Activated T-cell treated with anti-CD3 and anti-CD28 coated beads, Interleukin-2, amount 50 U/mL, for 24 hours (primary cell): ENCODE results near the gene LEMD3.
A peak's percentile ranks its signal among the peaks of the same experiment; 100 is the strongest.

Source experiments
- DNase-seq: peaks from one replicate; pipeline ENCODE4 v3.0.0-alpha.2; 2020
- H3K27ac Mint-ChIP-seq: 2 replicates; pipeline ENCODE4 v1.8.0; 2020; ENCODE audit warnings: mild to moderate bottlenecking, mixed read lengths
- H3K27me3 Mint-ChIP-seq: 2 replicates; pipeline ENCODE4 v1.8.0; 2020; ENCODE audit warnings: mixed read lengths
- H3K36me3 Mint-ChIP-seq: 2 replicates; pipeline ENCODE4 v1.8.0; 2020; ENCODE audit warnings: low read depth, mixed read lengths
- H3K4me1 Mint-ChIP-seq: 2 replicates; pipeline ENCODE4 v1.8.0; 2020; ENCODE audit warnings: low read depth, mixed read lengths
- H3K4me3 Mint-ChIP-seq: 2 replicates; pipeline ENCODE4 v1.8.0; 2020; ENCODE audit warnings: mild to moderate bottlenecking, moderate library complexity, mixed read lengths
- H3K9me3 Mint-ChIP-seq: 2 replicates; pipeline ENCODE4 v1.8.0; 2020; ENCODE audit warnings: mixed read lengths

LEMD3 gene

DNA sequence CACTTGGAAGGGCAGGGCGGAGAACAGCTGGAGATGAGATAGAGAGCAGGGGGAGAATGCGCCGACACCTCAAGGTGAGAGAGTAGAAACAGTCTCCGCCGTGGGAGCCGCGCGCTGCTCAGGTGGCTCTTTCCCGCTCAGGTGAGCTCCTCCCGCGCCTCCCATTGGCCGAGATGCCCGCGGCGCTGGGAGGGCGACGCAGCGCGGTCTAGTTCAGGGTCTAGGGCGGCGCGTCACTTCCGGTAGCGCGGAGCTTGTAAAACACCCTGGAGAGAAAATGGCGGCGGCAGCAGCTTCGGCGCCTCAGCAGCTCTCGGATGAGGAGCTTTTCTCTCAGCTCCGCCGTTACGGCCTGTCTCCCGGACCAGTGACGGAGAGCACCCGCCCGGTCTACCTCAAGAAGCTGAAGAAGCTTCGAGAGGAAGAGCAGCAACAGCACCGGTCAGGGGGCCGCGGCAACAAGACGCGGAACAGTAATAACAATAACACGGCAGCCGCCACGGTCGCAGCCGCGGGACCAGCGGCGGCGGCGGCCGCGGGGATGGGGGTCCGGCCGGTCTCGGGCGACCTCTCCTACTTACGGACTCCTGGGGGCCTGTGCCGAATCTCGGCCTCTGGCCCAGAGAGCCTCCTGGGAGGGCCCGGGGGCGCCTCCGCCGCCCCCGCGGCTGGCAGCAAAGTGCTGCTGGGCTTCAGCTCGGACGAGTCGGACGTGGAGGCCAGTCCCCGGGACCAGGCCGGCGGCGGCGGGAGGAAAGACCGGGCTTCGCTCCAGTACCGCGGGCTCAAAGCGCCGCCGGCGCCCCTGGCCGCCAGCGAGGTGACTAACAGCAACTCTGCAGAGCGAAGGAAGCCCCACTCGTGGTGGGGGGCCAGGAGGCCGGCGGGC is at the start of gene LEMD3:
Gene LEMD3 (plus strand): TSS at position 264 of the 889 bp plus-strand sequence. CDS start 14 bp downstream, at position 278.
- Mint-ChIP-seq H3K4me1 (peaks cover 34% of the 10 kb centered on the region), H3K9me3 (no peaks in the 10 kb centered on the region), H3K27ac (peak within 1 kb of the TSS; percentile 99), H3K36me3 (peaks cover 41% of the 10 kb centered on the region), H3K4me3 (peak within 1 kb of the TSS; percentile 97), H3K27me3 (no peaks in the 10 kb centered on the region)
- peak; percentile 93 for DNase-seq

DNA sequence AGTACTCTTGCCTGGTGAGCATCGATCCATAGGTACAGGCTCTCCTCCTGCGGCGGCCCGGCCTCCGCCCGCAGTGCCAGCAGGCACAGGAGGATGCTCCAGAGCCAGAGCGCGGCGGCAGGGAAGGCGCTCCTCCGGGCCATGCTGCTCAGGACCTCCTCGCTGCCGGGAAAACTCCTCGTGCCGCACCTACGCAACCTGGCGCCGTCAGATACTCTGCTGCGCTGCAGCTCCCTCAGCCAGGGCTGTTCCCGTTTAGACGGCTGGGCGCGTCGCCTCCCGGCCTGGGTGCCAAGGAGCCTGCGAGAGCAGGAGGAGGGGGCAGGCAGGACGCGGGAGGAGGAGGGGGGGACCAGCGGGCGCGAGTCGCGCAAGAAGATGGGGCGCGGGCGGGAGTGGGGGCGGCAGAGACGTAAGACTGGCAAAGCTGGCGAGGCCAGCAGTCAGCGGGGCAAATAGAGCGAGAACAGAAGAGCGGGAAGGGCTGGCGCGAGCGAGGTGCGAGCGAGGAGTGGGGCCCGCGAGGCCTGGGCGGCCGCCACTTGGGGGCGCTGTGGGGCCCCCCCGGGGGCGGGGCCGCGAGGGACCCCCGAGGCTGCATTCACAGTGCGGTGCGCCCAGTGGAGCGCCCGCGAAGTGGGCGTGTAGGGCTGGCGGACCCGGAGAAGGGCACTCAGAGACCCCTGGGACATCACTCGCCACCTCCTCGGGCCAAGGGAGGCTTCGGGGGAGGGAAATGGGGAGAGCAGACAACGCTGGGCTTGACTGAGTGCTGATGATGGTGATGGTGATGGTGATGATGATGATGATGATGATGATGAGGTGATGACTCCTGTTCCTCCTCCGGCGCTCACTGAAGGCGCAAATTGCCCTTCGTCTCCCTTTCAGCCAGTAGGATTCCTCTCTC is 48.1 kb upstream of the LEMD3 start, which contains the start of gene WIF1:
Gene WIF1 (minus strand): TSS at position 257 of the 907 bp plus-strand sequence. CDS start 114 bp downstream, at position 143.
- Mint-ChIP-seq H3K27ac (no peak within 1 kb of the TSS), H3K27me3 (peaks cover 57% of the 10 kb centered on the region), H3K4me1 (peaks cover 7% of the 10 kb centered on the region), H3K36me3 (no peaks in the 10 kb centered on the region), H3K9me3 (no peaks in the 10 kb centered on the region), H3K4me3 (peak within 1 kb of the TSS; percentile 43)
- peak; percentile 53 for DNase-seq

DNA sequence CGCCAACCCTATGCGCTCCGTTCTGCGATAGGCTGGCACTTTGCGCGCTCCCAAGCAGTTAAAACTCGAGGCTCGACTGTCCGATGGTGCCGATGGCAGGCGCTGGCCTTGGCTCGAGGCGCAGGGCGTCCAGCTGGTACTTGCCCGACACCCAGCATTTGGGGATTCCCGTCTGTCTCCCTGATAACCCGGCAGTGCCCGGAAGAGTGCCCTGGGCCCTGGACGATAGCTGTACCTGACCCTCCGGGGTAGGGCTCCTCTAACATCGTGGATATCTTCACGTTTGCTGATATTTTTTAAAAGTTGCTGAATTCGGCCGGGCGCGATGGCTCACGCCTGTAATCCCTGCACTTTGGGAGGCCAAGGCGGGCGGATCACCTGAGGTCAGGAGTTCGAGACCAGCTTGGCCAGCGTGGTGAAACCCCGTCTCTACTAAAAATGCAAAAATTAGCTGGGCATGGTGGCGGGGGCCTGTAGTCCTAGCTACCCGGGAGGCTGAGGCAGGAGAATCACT is 47.4 kb upstream of the LEMD3 start:
- Mint-ChIP-seq H3K4me3 (peak overlapping the region; percentile 43), H3K4me1 (peaks cover 7% of the 10 kb centered on the region)

DNA sequence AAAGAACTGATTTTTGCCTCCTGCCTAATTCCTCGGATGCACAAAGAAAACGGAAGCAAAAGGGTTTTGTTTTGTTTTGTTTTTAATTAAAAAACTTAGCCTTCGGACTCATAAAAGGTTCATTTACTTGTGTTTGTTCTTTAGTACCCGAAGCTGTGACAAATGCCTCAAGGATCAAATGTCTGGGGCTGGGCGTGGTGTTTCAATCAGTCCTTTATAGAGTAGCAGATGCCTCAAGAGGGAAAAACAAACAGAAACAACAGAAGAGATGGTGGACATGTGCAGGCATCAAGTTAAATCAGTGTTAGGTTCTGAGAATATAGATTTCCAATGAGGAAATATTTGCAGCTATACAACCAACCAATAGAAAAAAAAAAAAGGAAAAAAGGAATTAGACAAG is 46.7 kb upstream of the LEMD3 start:
- Mint-ChIP-seq H3K27me3 (peaks cover 46% of the 10 kb centered on the region), H3K4me3 (no peak overlapping the region), H3K36me3 (no peaks in the 10 kb centered on the region), H3K4me1 (peaks cover 7% of the 10 kb centered on the region), H3K9me3 (no peaks in the 10 kb centered on the region), H3K27ac (no peak overlapping the region)
- no peak for DNase-seq

More for the DNA sequence above, 47.4 kb upstream of the LEMD3 start:
- H3K36me3 Mint-ChIP-seq = no peaks in the 10 kb centered on the region
- H3K27me3 Mint-ChIP-seq = peaks cover 51% of the 10 kb centered on the region
- no peak overlapping the region for H3K27ac Mint-ChIP-seq
- H3K9me3 Mint-ChIP-seq = no peaks in the 10 kb centered on the region
- no peak for DNase-seq

DNA sequence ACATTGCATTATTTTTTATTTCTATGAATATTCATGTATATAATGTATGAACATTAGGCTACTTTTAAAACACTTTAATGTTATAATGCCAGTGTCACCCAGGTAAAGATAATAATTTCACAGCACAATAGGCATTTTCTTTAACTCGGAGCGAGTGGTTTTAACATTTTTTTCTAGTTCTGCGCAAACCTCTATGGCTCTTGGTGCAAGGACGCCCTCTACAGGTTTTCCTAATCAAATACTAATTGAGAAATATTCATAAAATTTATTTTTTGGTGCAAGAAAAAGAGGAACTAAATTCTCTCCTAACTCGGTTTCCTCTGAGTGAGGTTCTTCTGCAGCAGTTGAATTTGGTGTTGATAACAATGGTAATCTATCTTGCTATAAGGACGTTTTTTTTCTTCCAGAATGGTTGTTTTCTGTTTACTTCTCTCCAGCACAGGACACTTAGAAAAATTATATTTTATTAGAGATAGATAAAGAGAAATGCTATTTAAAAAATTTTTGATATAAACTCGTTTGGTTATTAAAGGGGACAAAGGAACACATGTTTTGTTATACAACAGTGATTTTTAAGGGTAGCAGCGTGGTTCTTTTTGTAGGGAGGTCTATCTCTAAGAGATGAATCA is 45.8 kb upstream of the LEMD3 start:
- no peak for DNase-seq
- Mint-ChIP-seq H3K4me1 (peaks cover 7% of the 10 kb centered on the region), H3K36me3 (no peaks in the 10 kb centered on the region), H3K27me3 (peaks cover 41% of the 10 kb centered on the region), H3K9me3 (no peaks in the 10 kb centered on the region), H3K4me3 (no peak overlapping the region), H3K27ac (no peak overlapping the region)

DNA sequence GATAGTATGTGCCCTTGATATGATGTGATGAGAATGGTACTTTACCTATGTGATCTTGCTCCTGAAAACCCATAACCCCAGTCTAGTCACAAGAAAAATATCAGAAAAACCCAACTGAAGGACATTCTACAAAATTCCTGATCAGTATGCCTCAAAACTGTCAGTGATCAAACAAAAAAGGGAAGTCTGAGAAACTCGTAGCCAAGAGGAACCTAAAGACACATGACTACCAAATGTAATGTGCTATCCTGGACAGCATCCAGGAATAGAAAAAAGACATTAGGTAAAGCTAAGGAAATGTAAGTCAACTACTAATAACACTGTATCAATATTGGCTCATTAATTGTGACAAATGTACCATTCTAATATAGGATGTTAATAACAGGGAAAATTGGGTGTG is 44.1 kb upstream of the LEMD3 start:
- no peak for DNase-seq
- no peaks in the 10 kb centered on the region for H3K36me3 Mint-ChIP-seq
- no peaks in the 10 kb centered on the region for H3K9me3 Mint-ChIP-seq
- no peak overlapping the region for H3K27ac Mint-ChIP-seq
- H3K4me1 Mint-ChIP-seq = peaks cover 7% of the 10 kb centered on the region
- H3K4me3 Mint-ChIP-seq = no peak overlapping the region
- H3K27me3 Mint-ChIP-seq = peaks cover 37% of the 10 kb centered on the region

DNA sequence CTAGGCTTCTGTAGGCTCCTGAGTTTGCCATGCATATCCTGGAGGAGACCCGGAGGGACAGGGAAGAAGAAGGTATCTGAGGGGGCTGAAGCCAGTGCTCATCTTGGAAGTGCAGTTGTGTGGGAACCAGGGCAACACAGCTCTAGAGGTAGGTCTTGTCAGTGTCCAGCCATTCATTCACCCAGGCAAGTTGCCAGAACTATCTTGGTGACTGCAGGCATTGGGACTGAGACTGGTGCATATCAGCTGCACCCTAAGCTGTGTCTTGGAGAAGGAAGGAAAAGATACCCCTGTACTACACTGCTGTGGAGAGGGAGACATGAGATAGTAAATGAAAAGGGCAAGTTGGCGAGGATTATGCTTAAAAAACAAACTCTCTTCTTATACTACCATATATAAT is 43.4 kb upstream of the LEMD3 start:
- Mint-ChIP-seq H3K4me1 (peaks cover 5% of the 10 kb centered on the region), H3K36me3 (no peaks in the 10 kb centered on the region), H3K27ac (no peak overlapping the region), H3K9me3 (no peaks in the 10 kb centered on the region), H3K27me3 (peaks cover 32% of the 10 kb centered on the region), H3K4me3 (no peak overlapping the region)
- no peak for DNase-seq

DNA sequence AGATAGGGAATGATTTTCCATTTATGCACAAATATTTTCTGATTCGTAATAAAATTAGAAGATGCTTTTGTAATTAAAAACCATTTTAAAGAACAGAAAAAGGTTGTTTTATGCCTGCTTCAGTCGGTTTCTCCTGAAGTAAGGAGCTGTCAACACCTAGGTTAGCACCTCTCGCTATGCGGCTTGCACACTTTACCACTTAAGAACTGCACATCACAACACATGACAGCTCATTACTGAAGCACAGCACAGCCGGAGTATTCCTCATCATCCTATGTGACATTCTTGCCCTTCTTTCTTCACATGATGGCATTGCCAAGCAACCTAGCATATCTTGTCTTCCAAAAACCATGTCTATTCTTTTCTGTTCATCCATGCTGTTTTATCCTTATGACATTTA is 42.9 kb upstream of the LEMD3 start:
- Mint-ChIP-seq H3K36me3 (no peaks in the 10 kb centered on the region), H3K9me3 (no peaks in the 10 kb centered on the region), H3K27me3 (peaks cover 33% of the 10 kb centered on the region), H3K4me1 (peaks cover 5% of the 10 kb centered on the region), H3K27ac (no peak overlapping the region), H3K4me3 (no peak overlapping the region)
- no peak for DNase-seq

DNA sequence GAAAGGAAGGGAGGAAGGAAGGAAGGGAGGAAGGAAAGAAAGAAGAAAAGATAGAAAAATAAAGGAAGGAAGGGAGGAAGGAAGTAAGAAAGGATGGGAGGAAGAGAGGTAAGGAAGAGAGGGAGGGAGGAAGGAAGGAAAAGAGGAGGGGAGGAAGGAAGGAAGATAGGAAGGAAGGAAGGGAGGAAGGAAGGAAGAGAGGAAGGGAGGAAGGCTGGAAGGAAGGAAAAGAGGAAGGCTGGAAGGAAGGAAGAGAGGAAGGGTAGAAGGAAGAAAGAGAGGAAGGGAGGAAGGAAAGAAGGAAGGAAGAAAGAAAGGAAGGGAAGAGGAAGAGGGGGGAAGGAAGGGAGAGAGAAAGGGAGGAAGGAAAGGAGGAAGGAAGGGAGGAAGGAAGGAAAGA is 35.5 kb upstream of the LEMD3 start:
- no peak overlapping the region for H3K27ac Mint-ChIP-seq

DNA sequence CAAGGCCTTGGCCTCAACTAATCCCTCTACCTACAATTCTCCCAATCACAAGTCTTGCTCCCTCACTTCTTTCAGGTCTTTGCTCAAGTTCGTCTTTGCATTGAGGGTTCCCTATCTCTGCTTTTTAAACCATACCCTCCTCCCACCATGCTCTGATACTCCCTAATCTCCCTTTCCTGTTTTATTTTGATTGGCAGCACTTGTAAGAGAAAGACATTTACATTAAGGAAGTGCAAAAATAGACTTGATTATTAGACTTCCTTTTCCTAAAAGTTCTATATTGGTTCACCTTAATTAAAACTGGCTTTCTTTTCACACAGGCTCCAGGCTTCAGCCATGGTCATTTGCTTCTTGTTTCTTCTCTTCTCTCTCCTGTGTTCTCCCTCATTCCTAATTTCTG is 30.0 kb upstream of the LEMD3 start:
- H3K36me3 Mint-ChIP-seq = peaks cover 2% of the 10 kb centered on the region
- H3K27ac Mint-ChIP-seq = no peak overlapping the region
- no peak for DNase-seq
- peaks cover 5% of the 10 kb centered on the region for H3K9me3 Mint-ChIP-seq
- H3K27me3 Mint-ChIP-seq = peaks cover 25% of the 10 kb centered on the region
- H3K4me1 Mint-ChIP-seq = no peaks in the 10 kb centered on the region
- no peak overlapping the region for H3K4me3 Mint-ChIP-seq

More for the DNA sequence above, 35.5 kb upstream of the LEMD3 start:
- Mint-ChIP-seq H3K9me3 (peaks cover 5% of the 10 kb centered on the region), H3K4me3 (no peak overlapping the region), H3K27me3 (peaks cover 23% of the 10 kb centered on the region), H3K36me3 (peaks cover 2% of the 10 kb centered on the region), H3K4me1 (no peaks in the 10 kb centered on the region)
- DNase-seq = no peak

DNA sequence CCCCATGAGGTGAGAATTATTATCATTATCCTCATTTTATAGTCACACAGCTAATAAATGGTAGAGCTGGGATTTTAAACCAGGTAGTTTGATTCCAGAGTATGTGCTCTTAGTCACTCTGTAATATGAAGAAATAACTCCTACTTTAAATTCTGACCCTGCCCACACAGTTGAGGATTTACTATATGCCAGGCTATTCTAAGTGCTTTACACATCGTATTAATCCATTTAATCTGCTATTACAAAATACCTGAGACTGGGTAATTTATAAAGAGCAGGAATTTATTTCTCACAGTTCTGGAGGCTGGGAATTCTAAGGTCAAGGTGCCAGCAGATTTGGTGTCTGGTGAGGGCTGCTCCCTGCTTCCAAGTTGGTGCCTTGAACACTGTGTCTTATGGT is 28.6 kb upstream of the LEMD3 start:
- no peak for DNase-seq
- peaks cover 5% of the 10 kb centered on the region for H3K9me3 Mint-ChIP-seq
- H3K4me1 Mint-ChIP-seq = no peaks in the 10 kb centered on the region
- H3K27me3 Mint-ChIP-seq = peaks cover 35% of the 10 kb centered on the region
- peaks cover 2% of the 10 kb centered on the region for H3K36me3 Mint-ChIP-seq
- H3K27ac Mint-ChIP-seq = no peak overlapping the region
- no peak overlapping the region for H3K4me3 Mint-ChIP-seq

DNA sequence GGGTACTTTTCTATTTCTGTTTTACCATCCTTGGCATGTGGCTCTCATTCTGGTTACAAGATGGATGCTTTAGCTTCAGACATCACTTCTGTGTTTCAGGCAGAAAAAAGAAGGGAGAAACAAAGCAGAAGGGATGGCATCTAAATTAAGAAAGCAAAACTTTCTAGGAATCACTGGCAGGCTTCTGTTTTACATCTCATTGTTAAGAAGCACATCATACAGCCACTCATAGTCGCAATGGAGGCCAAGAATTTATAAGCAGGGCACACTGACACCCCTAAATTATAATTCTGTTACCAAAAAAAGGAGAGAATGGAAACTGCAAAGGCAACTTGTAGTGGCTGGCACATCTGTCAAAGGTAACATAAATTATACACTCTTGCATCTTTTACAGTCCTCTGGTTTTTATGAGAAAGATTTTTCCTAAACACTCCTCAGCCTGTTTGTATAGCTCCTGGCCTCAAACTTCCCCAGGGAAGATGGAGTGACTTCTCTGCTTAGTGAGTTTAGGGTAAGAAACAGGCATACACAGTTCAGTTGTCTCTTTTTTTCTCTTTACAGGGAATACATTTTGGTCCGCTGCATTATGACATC is 22.0 kb upstream of the LEMD3 start:
- peaks cover 37% of the 10 kb centered on the region for H3K27me3 Mint-ChIP-seq
- no peak for DNase-seq
- H3K9me3 Mint-ChIP-seq = no peaks in the 10 kb centered on the region
- H3K4me3 Mint-ChIP-seq = no peak overlapping the region
- H3K36me3 Mint-ChIP-seq = no peaks in the 10 kb centered on the region
- H3K27ac Mint-ChIP-seq = no peak overlapping the region
- peaks cover 2% of the 10 kb centered on the region for H3K4me1 Mint-ChIP-seq

DNA sequence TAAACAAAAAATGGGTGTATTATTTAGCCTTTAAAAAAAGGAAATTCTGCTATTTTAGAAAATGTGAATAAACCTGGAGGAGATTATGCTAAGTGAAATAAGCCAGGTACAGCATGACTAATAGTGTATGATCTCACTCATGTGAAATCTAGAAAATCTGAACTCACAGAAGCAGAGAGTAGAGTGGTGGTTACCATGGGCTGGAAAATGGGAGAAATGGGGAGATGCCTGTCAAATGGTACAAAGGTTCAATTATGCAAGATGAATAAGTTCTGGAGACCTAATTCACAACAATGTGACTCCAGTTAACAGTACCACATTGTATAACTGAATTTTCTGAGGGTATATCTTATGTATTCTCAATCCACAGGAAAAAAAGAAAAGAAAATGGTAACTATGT is 17.4 kb upstream of the LEMD3 start:
- no peaks in the 10 kb centered on the region for H3K9me3 Mint-ChIP-seq

DNA sequence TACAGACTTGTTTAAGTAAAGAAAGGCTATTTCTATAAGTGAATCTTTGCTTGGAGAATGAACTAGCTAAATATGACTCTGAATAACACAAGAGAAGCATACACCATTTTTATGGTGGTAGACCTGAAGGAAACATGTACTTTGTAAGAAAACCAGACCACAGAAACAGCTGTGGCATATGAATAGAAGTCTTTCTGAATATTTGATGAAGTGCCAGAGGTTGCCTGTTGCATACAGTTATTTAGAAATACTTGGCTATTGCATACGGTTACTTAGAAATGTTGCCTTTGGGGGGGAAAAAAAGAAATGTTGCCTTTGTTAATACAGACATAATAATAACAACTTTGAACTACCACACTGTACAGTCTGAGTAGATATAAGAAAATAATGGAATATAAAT is 16.8 kb upstream of the LEMD3 start:
- DNase-seq = no peak
- no peak overlapping the region for H3K27ac Mint-ChIP-seq
- peaks cover 20% of the 10 kb centered on the region for H3K4me1 Mint-ChIP-seq
- no peak overlapping the region for H3K4me3 Mint-ChIP-seq
- no peaks in the 10 kb centered on the region for H3K9me3 Mint-ChIP-seq
- H3K27me3 Mint-ChIP-seq = peaks cover 11% of the 10 kb centered on the region
- no peaks in the 10 kb centered on the region for H3K36me3 Mint-ChIP-seq

More for the DNA sequence above, 17.4 kb upstream of the LEMD3 start:
- Mint-ChIP-seq H3K27ac (no peak overlapping the region), H3K27me3 (peaks cover 11% of the 10 kb centered on the region), H3K4me3 (no peak overlapping the region), H3K4me1 (peaks cover 18% of the 10 kb centered on the region), H3K36me3 (no peaks in the 10 kb centered on the region)
- DNase-seq = no peak
